NB4 (cell line): ENCODE results near the gene BDNF.

ENCODE experiments used
- MYC ChIP-seq: IDR thresholded peaks from 2 replicates; pipeline ENCODE4 v1.6.1; 2011; ENCODE audit warnings: low read depth, low read length
- TF ChIP-seq, protein P1 (sequence below): IDR thresholded peaks from one replicate; pipeline ENCODE4 v1.5.1; 2012; ENCODE audit warnings: low read depth, low read length

DNA sequence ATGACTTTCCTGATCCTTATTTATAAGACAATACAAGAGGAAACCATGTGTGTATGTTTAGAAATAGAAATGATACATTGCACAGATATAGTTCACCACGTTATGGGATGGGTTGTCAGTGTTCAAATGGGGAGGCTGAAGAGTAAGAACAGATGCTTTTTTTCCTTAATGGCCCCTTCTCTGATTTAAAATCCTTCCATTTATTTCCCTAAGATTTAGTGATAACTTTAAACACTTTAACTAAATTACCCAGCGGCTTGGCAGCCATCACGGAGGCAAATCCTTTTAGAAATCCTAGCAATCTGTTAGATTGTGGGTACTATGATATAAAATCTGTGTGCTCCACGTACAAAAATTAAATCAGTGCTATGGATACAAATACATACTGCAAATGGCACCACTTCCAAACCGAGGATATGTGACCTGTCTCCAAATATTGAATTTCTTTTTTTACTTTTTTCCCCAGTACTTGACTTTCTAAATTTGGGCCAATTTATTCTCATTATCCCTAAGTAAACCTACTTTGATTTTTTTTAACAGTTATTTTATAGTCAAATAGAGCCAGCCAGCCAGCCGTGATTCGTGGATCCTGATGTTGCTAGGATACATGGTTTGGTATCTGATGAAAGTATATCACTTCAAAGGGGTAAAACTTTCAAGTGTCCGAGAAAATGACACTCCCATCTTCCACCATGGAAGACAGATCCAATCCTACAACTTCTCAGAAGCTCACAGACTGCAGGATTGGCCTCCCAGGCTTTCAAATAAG is 46.1 kb downstream of the BDNF start:
- TF ChIP-seq, protein P1, sequence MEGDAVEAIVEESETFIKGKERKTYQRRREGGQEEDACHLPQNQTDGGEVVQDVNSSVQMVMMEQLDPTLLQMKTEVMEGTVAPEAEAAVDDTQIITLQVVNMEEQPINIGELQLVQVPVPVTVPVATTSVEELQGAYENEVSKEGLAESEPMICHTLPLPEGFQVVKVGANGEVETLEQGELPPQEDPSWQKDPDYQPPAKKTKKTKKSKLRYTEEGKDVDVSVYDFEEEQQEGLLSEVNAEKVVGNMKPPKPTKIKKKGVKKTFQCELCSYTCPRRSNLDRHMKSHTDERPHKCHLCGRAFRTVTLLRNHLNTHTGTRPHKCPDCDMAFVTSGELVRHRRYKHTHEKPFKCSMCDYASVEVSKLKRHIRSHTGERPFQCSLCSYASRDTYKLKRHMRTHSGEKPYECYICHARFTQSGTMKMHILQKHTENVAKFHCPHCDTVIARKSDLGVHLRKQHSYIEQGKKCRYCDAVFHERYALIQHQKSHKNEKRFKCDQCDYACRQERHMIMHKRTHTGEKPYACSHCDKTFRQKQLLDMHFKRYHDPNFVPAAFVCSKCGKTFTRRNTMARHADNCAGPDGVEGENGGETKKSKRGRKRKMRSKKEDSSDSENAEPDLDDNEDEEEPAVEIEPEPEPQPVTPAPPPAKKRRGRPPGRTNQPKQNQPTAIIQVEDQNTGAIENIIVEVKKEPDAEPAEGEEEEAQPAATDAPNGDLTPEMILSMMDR = no peak
- no peak for TF ChIP-seq MYC
